K562 (cell line): ENCODE measurements around the gene PRPF8. TPM values are rescaled to one million over a fixed set of nuclear protein-coding genes. Genes with fewer than 3 reads are reported as not detected.

Experiments used
- AFF4 ChIP-seq: sonication (generic); formaldehyde crosslinking; IDR thresholded peaks from 2 replicates; pipeline ENCODE4 v1.8.0; 2023; ENCODE audit warnings: mild to moderate bottlenecking, missing genetic modification reagents
- E2F1 ChIP-seq: sonication (generic); formaldehyde crosslinking; IDR thresholded peaks from 2 replicates; pipeline ENCODE4 v1.8.1; 2023; ENCODE audit warnings: mild to moderate bottlenecking, missing genetic modification reagents, moderate library complexity
- FOXK2 ChIP-seq, 2 experiments: fragments of 450-650 bp; IDR thresholded peaks in 1 of 2; conservative IDR thresholded peaks in 1 of 2; 2 replicates each; pipeline ENCODE4 v1.6.1; 2016; ENCODE audit warnings: low read depth in 2 of 2, mild to moderate bottlenecking in 1 of 2
- GABPB2 ChIP-seq: fragments of 250-450 bp; sonication (Bioruptor Pico); conservative IDR thresholded peaks from 2 replicates; pipeline ENCODE4 v1.5.1; 2021; ENCODE audit warnings: mild to moderate bottlenecking
- LEF1 ChIP-seq: fragments of 450-650 bp; IDR thresholded peaks from 2 replicates; pipeline ENCODE4 v1.6.1; 2016; ENCODE audit warnings: mild to moderate bottlenecking
- MCM7 ChIP-seq, 2 experiments: fragments of 450-650 bp; IDR thresholded peaks; 2 replicates each; pipeline ENCODE4 v1.6.1; 2016 to 2018
- MTF1 ChIP-seq: fragments of 250-450 bp; sonication (Bioruptor Pico); IDR thresholded peaks from 2 replicates; pipeline ENCODE4 v1.9.0; 2021; ENCODE audit warnings: moderate library complexity, mild to moderate bottlenecking, inconsistent platforms, borderline replicate concordance
- RBFOX2 ChIP-seq: fragments of 200-400 bp; formaldehyde crosslinking; IDR thresholded peaks from 2 replicates; pipeline ENCODE4 v1.6.1; 2017; ENCODE audit warnings: low read depth, mild to moderate bottlenecking, low read length, moderate library complexity
- SMARCC2 ChIP-seq: fragments of 450-650 bp; IDR thresholded peaks from 2 replicates; pipeline ENCODE4 v1.6.1; 2017; ENCODE audit warnings: antibody characterized with exemption, moderate library complexity, mild to moderate bottlenecking, low read depth
- STAT5A ChIP-seq: IDR thresholded peaks from 2 replicates; pipeline ENCODE4 v1.6.1; 2012; ENCODE audit warnings: low read length, inconsistent platforms, borderline replicate concordance
- SUPT5H ChIP-seq: fragments of 450-650 bp; IDR thresholded peaks from 2 replicates; pipeline ENCODE4 v1.6.1; 2016
- ZFP36 ChIP-seq: fragments of 150-350 bp; IDR thresholded peaks from 2 replicates; pipeline ENCODE4 v1.6.1; 2018; ENCODE audit warnings: low read length, low read depth; ENCODE audit not compliant: partially characterized antibody
- ZNF695 ChIP-seq: fragments of 450-650 bp; formaldehyde crosslinking; IDR thresholded peaks from 2 replicates; pipeline ENCODE4 v1.4.0; 2020; ENCODE audit warnings: mild to moderate bottlenecking, moderate library complexity
- ZNF699 ChIP-seq: fragments of 250-450 bp; sonication (Bioruptor Pico); IDR thresholded peaks from 2 replicates; pipeline ENCODE4 v1.8.0; 2021; ENCODE audit warnings: mild to moderate bottlenecking, moderate library complexity; ENCODE audit not compliant: insufficient replicate concordance
- polyA plus RNA-seq, 8 experiments: library from polyadenylated mRNA; depleted of rRNA in 4 of 8; stranded (reverse) in 5 of 8; unstranded in 3 of 8; fragments of >200 nt; fragmentation: Nextera tagmentation in 2 of 8; fragmentation: Illumina TruSeq in 1 of 8; extraction: Ambion mirVana in 2 of 8; extraction: Trizol in 1 of 8; gene quantifications; 2 replicates each; pipeline versions ENCODE4 v1.2.1 to v1.2.3, GENCODE V29; 2011 to 2014; ENCODE audit warnings: inconsistent platforms in 1 of 8, missing spikeins in 1 of 8
- total RNA-seq, 7 experiments: library from RNA; depleted of rRNA in 6 of 7; stranded (reverse); fragments of >200 nt in 6 of 7; fragmentation: Illumina TruSeq in 2 of 7; extraction: Trizol in 2 of 7; gene quantifications; 2 replicates each; pipeline versions ENCODE4 v1.2.1 to v1.2.3, GENCODE V29; 2011 to 2021; ENCODE audit warnings: low replicate concordance in 1 of 7
- TF ChIP-seq, protein P1 (sequence below): fragments of 200-800 bp; sonication (Bioruptor generic); IDR thresholded peaks from 2 replicates; pipeline ENCODE4 v1.6.1; 2016; ENCODE audit warnings: missing genetic modification characterization, missing compliant biosample characterization
- TF ChIP-seq, protein P2 (sequence below): sonication (generic); formaldehyde crosslinking; IDR thresholded peaks from 2 replicates; pipeline ENCODE4 v1.5.0; 2020; ENCODE audit warnings: missing genetic modification reagents

The PRPF8 gene
- total and polyA plus RNA-seq, 9 of the 15 experiments (the other 6 are each of a cell fraction or from before 2014, with no cell fraction given) = 64.3 to 294 (median 85.9) TPM

DNA sequence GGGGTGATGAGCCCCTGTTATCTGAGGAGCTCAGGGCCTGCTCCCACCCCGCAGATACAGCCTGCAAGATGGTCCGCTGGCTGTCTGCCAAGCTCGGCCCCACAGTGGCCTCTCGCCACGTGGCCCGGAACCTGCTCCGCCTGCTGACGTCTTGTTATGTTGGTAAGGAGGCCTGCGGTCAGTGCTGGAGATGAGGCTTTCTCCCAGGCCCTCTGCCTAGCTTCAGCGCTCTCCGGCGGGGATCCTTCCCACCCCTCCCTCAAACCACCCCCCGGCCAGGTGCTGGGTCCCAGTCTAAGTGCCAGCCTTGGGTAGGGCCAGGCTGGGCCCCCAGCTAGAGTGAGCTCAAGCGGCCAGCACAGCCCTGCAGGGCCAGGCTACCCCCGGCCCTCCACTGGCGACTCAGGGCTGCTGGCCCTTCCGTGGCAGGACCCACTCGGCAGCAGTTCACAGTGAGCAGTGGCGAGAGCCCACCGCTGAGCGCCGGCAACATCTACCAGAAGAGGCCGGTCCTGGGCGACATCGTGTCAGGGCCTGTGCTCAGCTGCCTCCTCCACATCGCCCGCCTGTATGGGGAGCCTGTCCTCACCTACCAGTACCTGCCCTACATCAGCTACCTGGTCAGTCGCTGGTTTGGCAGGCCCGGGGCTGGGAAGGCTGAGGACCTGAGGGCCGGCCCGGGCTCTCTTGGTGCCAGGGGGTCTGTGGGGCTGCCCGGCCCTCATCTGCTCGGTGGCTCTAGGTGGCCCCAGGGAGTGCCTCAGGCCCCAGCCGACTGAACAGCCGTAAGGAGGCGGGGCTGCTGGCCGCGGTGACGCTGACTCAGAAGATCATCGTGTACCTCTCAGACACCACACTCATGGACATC, 45.9 kb upstream of the PRPF8 start (continued):
- TF ChIP-seq STAT5A = peak; percentile 61; the same call in 1 of the 2 replicates
- TF ChIP-seq RBFOX2 = peak; percentile 86
- TF ChIP-seq, protein P1, sequence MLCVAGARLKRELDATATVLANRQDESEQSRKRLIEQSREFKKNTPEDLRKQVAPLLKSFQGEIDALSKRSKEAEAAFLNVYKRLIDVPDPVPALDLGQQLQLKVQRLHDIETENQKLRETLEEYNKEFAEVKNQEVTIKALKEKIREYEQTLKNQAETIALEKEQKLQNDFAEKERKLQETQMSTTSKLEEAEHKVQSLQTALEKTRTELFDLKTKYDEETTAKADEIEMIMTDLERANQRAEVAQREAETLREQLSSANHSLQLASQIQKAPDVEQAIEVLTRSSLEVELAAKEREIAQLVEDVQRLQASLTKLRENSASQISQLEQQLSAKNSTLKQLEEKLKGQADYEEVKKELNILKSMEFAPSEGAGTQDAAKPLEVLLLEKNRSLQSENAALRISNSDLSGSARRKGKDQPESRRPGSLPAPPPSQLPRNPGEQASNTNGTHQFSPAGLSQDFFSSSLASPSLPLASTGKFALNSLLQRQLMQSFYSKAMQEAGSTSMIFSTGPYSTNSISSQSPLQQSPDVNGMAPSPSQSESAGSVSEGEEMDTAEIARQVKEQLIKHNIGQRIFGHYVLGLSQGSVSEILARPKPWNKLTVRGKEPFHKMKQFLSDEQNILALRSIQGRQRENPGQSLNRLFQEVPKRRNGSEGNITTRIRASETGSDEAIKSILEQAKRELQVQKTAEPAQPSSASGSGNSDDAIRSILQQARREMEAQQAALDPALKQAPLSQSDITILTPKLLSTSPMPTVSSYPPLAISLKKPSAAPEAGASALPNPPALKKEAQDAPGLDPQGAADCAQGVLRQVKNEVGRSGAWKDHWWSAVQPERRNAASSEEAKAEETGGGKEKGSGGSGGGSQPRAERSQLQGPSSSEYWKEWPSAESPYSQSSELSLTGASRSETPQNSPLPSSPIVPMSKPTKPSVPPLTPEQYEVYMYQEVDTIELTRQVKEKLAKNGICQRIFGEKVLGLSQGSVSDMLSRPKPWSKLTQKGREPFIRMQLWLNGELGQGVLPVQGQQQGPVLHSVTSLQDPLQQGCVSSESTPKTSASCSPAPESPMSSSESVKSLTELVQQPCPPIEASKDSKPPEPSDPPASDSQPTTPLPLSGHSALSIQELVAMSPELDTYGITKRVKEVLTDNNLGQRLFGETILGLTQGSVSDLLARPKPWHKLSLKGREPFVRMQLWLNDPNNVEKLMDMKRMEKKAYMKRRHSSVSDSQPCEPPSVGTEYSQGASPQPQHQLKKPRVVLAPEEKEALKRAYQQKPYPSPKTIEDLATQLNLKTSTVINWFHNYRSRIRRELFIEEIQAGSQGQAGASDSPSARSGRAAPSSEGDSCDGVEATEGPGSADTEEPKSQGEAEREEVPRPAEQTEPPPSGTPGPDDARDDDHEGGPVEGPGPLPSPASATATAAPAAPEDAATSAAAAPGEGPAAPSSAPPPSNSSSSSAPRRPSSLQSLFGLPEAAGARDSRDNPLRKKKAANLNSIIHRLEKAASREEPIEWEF (CRISPR knock-in tag) = peak; percentile 81; the same call in 1 of the 2 replicates
- TF ChIP-seq SMARCC2 = no peak
- TF ChIP-seq GABPB2 (CRISPR knock-in tag) = no peak
- TF ChIP-seq MTF1 (CRISPR knock-in tag) = peak; percentile 36; the same call in 1 of the 2 replicates
- peak; percentile 38; the same call in 1 of the 2 replicates for TF ChIP-seq SUPT5H
- TF ChIP-seq ZNF699 (CRISPR knock-in tag) = no peak
- TF ChIP-seq MCM7 (IDR thresholded peaks at IDR 0.05) = no peak
- TF ChIP-seq ZNF695 = no peak
- no peak for TF ChIP-seq FOXK2 (conservative IDR thresholded peaks at IDR 0.05 in 1 of 2, IDR thresholded peaks at IDR 0.05 in 1 of 2; ENCODE audit: low read depth in 2 of 2)
- TF ChIP-seq, protein P2, sequence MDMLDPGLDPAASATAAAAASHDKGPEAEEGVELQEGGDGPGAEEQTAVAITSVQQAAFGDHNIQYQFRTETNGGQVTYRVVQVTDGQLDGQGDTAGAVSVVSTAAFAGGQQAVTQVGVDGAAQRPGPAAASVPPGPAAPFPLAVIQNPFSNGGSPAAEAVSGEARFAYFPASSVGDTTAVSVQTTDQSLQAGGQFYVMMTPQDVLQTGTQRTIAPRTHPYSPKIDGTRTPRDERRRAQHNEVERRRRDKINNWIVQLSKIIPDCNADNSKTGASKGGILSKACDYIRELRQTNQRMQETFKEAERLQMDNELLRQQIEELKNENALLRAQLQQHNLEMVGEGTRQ (CRISPR knock-in tag) = peak; percentile 81
- no peak for TF ChIP-seq ZFP36
- TF ChIP-seq E2F1 (CRISPR knock-in tag) = no peak
- 0 out of 2 replicates have a peak, but pooled peaks have one; percentile 36 for TF ChIP-seq AFF4 (CRISPR knock-in tag)
- no peak for TF ChIP-seq LEF1
